Panc1 (cell line): ENCODE data around the gene TESMIN.

ENCODE experiments used
- POLR2AphosphoS5 ChIP-seq: IDR thresholded peaks from 2 replicates; pipeline ENCODE4 v1.6.1; 2012; ENCODE audit warnings: mild to moderate bottlenecking, low read depth, low read length, moderate library complexity
- TF ChIP-seq, protein P1 (sequence below), 2 experiments: IDR thresholded peaks; 2 replicates each; pipeline ENCODE4 v1.6.1; 2011 to 2012; ENCODE audit warnings: low read depth in 2 of 2, control low read depth in 1 of 2, low read length in 1 of 2, mild to moderate bottlenecking in 1 of 2, moderate library complexity in 1 of 2; ENCODE audit not compliant: insufficient read depth in 1 of 2
- TF ChIP-seq, protein P2 (sequence below): fragments of 450-650 bp; IDR thresholded peaks from 2 replicates; pipeline ENCODE4 v1.5.1; 2017; ENCODE audit warnings: mild to moderate bottlenecking

DNA sequence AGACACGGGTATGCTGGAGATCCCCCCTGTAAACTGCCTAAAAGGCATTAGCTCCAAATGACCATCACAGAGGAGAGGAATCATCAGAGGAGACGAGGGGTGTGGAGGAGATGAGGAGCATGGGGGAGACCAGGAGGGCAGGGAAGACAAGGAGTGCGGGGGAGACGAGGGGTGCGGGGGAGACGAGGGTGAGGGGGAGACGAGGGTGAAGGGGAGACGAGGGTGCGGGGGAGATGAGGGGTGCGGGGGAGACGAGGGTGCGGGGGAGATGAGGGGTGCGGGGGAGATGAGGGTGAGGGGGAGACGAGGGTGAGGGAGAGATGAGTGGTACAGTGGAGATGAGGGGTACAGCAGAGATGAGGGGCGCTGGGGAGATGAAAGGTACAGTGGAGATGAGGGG is 84.5 kb downstream of the TESMIN start:
- TF ChIP-seq POLR2AphosphoS5: no peak
- TF ChIP-seq, protein P1, sequence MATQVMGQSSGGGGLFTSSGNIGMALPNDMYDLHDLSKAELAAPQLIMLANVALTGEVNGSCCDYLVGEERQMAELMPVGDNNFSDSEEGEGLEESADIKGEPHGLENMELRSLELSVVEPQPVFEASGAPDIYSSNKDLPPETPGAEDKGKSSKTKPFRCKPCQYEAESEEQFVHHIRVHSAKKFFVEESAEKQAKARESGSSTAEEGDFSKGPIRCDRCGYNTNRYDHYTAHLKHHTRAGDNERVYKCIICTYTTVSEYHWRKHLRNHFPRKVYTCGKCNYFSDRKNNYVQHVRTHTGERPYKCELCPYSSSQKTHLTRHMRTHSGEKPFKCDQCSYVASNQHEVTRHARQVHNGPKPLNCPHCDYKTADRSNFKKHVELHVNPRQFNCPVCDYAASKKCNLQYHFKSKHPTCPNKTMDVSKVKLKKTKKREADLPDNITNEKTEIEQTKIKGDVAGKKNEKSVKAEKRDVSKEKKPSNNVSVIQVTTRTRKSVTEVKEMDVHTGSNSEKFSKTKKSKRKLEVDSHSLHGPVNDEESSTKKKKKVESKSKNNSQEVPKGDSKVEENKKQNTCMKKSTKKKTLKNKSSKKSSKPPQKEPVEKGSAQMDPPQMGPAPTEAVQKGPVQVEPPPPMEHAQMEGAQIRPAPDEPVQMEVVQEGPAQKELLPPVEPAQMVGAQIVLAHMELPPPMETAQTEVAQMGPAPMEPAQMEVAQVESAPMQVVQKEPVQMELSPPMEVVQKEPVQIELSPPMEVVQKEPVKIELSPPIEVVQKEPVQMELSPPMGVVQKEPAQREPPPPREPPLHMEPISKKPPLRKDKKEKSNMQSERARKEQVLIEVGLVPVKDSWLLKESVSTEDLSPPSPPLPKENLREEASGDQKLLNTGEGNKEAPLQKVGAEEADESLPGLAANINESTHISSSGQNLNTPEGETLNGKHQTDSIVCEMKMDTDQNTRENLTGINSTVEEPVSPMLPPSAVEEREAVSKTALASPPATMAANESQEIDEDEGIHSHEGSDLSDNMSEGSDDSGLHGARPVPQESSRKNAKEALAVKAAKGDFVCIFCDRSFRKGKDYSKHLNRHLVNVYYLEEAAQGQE (IDR thresholded peaks at IDR 0.05; ENCODE audit: insufficient read depth in 1 of 2, low read depth in 2 of 2, low read length in 1 of 2): no peak
- TF ChIP-seq, protein P2, sequence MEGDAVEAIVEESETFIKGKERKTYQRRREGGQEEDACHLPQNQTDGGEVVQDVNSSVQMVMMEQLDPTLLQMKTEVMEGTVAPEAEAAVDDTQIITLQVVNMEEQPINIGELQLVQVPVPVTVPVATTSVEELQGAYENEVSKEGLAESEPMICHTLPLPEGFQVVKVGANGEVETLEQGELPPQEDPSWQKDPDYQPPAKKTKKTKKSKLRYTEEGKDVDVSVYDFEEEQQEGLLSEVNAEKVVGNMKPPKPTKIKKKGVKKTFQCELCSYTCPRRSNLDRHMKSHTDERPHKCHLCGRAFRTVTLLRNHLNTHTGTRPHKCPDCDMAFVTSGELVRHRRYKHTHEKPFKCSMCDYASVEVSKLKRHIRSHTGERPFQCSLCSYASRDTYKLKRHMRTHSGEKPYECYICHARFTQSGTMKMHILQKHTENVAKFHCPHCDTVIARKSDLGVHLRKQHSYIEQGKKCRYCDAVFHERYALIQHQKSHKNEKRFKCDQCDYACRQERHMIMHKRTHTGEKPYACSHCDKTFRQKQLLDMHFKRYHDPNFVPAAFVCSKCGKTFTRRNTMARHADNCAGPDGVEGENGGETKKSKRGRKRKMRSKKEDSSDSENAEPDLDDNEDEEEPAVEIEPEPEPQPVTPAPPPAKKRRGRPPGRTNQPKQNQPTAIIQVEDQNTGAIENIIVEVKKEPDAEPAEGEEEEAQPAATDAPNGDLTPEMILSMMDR: no peak
